ENCODE measurements around the gene KCNJ11. TPM values are rescaled to one million over a fixed set of nuclear protein-coding genes. Genes with fewer than 3 reads are reported as not detected.
"Not testable (repeated sequence)": the region's sequence is repeated elsewhere in the genome, so short reads cannot be mapped to it uniquely, and the experiment has no call there.

KCNJ11 gene
- total and polyA plus RNA-seq, 3 donors from 2014 or later: 1.4 to 2.1 (median 1.7) TPM

GRCh38 chr11:17430616-17431015 is 42.2 kb upstream of the KCNJ11 start:
- no peak for TF ChIP-seq CTCF (IDR thresholded peaks at IDR 0.05)
- no peak for TF ChIP-seq POLR2A (IDR thresholded peaks at IDR 0.05)
- Histone ChIP-seq H3K27me3 (no peaks in the 10 kb centered on the region), H3K36me3 (ENCODE audit: low read depth, missing control alignments) (no peaks in the 10 kb centered on the region), H3K9me3 (no peaks in the 10 kb centered on the region), H3K4me3 (no peak overlapping the region), H3K27ac (no peak overlapping the region), H3K4me1 (no peaks in the 10 kb centered on the region)
- 91 to 95% methylated on average over 13 of the region's 13 CpGs for WGBS, 2 donors
- intact Hi-C loops (cut with DNase I; ENCODE audit: low total_unique reads): no loop called here
- no peak for DNase-seq

GRCh38 chr11:17428925-17429324 is 40.5 kb upstream of the KCNJ11 start:
- DNase-seq: no peak
- TF ChIP-seq POLR2A (IDR thresholded peaks at IDR 0.05): no peak
- no peak for TF ChIP-seq CTCF (IDR thresholded peaks at IDR 0.05)
- Histone ChIP-seq H3K27me3 (no peaks in the 10 kb centered on the region), H3K27ac (no peak overlapping the region), H3K4me1 (no peaks in the 10 kb centered on the region), H3K9me3 (no peaks in the 10 kb centered on the region), H3K36me3 (ENCODE audit: low read depth, missing control alignments) (no peaks in the 10 kb centered on the region), H3K4me3 (no peak overlapping the region)
- intact Hi-C loops (cut with DNase I; ENCODE audit: low total_unique reads): no loop called here
- WGBS, 2 donors: 83 to 94% methylated on average over 3 of the region's 3 CpGs

- Histone ChIP-seq H3K4me1 (no peaks in the 10 kb centered on the region), H3K4me3 (no peak overlapping the region), H3K9me3 (no peaks in the 10 kb centered on the region), H3K27me3 (no peaks in the 10 kb centered on the region), H3K27ac (no peak overlapping the region), H3K36me3 (ENCODE audit: low read depth, missing control alignments) (no peaks in the 10 kb centered on the region)
- no peak for DNase-seq
- WGBS, 2 donors: 93 to 97% methylated on average over 8 to 9 of the region's 11 CpGs
- intact Hi-C loops (cut with DNase I; ENCODE audit: low total_unique reads): no loop called here
- TF ChIP-seq CTCF (IDR thresholded peaks at IDR 0.05): no peak
- no peak for TF ChIP-seq POLR2A (IDR thresholded peaks at IDR 0.05)
These were observed 39.8 kb upstream of the KCNJ11 start for GRCh38 chr11:17428261-17428660.

- H3K4me1 ChIP-seq; H3K9me3 ChIP-seq; H3K36me3 ChIP-seq (ENCODE audit: low read depth, missing control alignments); H3K27ac ChIP-seq; intact Hi-C loops (cut with DNase I; ENCODE audit: low total_unique reads); H3K4me3 ChIP-seq; H3K27me3 ChIP-seq; DNase-seq: not testable (repeated sequence)
- 77 to 80% methylated on average over 5 of the region's 5 CpGs for WGBS, 2 donors
These were observed 37.8 kb upstream of the KCNJ11 start for GRCh38 chr11:17426233-17426632.

GRCh38 chr11:17423533-17424310 is 35.3 kb upstream of the KCNJ11 start:
- no peak overlapping the region for H3K27ac ChIP-seq
- H3K9me3 ChIP-seq: no peaks in the 10 kb centered on the region
- H3K4me1 ChIP-seq: no peaks in the 10 kb centered on the region
- no peaks in the 10 kb centered on the region for H3K27me3 ChIP-seq
- 73 to 74% methylated on average over 11 of the region's 11 CpGs for WGBS, 2 donors
- TF ChIP-seq POLR2A (IDR thresholded peaks at IDR 0.05): no peak
- no peak for TF ChIP-seq CTCF (IDR thresholded peaks at IDR 0.05)
- no peaks in the 10 kb centered on the region for H3K36me3 ChIP-seq (ENCODE audit: low read depth, missing control alignments)
- H3K4me3 ChIP-seq: no peak overlapping the region
- intact Hi-C loops (cut with DNase I; ENCODE audit: low total_unique reads): no loop called here
- no peak for DNase-seq

Measured in testis (tissue), 3 donors.